ENCODE measurements around the gene SORBS2. TPM values are rescaled to one million over a fixed set of nuclear protein-coding genes. Genes with fewer than 3 reads are reported as not detected.
"Not testable (repeated sequence)": the region's sequence is repeated elsewhere in the genome, so short reads cannot be mapped to it uniquely, and the experiment has no call there.

SORBS2 gene
- 1 to 10 TPM in 1 of 3 donors, under 1 TPM in 2; 0.53 to 1.1 (median 0.74) TPM for total RNA-seq

- no peaks in the 10 kb centered on the region for H3K36me3 Mint-ChIP-seq (ENCODE audit: insufficient read depth)
- DNase-seq: no peak
- no peaks in the 10 kb centered on the region for H3K4me1 Mint-ChIP-seq (ENCODE audit: low read depth)
- H3K4me3 Mint-ChIP-seq: no peak within 1 kb of the TSS
- H3K27me3 Mint-ChIP-seq (ENCODE audit: low read depth): peaks cover 18% of the 10 kb centered on the region
- ATAC-seq: no peak
- no peaks in the 10 kb centered on the region for H3K9me3 Mint-ChIP-seq
Measured at GRCh38 chr4:185811509-185812364, at the start of gene SORBS2. TSS of gene SORBS2 (minus strand) at chr4:185812194. CDS start at chr4:185690571, 121,623 bp downstream.

GRCh38 chr4:185859111-185859510 is 47.1 kb upstream of the SORBS2 start:
- Mint-ChIP-seq H3K4me1 (ENCODE audit: low read depth) (no peaks in the 10 kb centered on the region), H3K9me3 (peaks cover 10% of the 10 kb centered on the region), H3K4me3 (no peak overlapping the region), H3K36me3 (ENCODE audit: insufficient read depth) (no peaks in the 10 kb centered on the region), H3K27me3 (ENCODE audit: low read depth) (peaks cover 3% of the 10 kb centered on the region)
- DNase-seq (no peak), ATAC-seq (no peak)

GRCh38 chr4:185857561-185857960 is 45.6 kb upstream of the SORBS2 start:
- ATAC-seq; H3K4me3 Mint-ChIP-seq; H3K36me3 Mint-ChIP-seq (ENCODE audit: insufficient read depth); H3K4me1 Mint-ChIP-seq (ENCODE audit: low read depth); DNase-seq; H3K9me3 Mint-ChIP-seq; H3K27me3 Mint-ChIP-seq (ENCODE audit: low read depth): not testable (repeated sequence)

GRCh38 chr4:185853841-185854240 is 41.8 kb upstream of the SORBS2 start:
- Mint-ChIP-seq H3K36me3 (ENCODE audit: insufficient read depth) (no peaks in the 10 kb centered on the region), H3K9me3 (peaks cover 10% of the 10 kb centered on the region), H3K4me1 (ENCODE audit: low read depth) (no peaks in the 10 kb centered on the region), H3K4me3 (no peak overlapping the region), H3K27me3 (ENCODE audit: low read depth) (no peaks in the 10 kb centered on the region)
- no peak for DNase-seq
- ATAC-seq: no peak

GRCh38 chr4:185852961-185853360 is 41.0 kb upstream of the SORBS2 start:
- ATAC-seq (no peak), DNase-seq (no peak)
- Mint-ChIP-seq H3K9me3 (peaks cover 4% of the 10 kb centered on the region), H3K27me3 (ENCODE audit: low read depth) (no peaks in the 10 kb centered on the region), H3K4me3 (no peak overlapping the region), H3K4me1 (ENCODE audit: low read depth) (no peaks in the 10 kb centered on the region), H3K36me3 (ENCODE audit: insufficient read depth) (no peaks in the 10 kb centered on the region)

- Mint-ChIP-seq H3K9me3 (no peaks in the 10 kb centered on the region), H3K4me1 (ENCODE audit: low read depth) (no peaks in the 10 kb centered on the region), H3K27me3 (ENCODE audit: low read depth) (no peaks in the 10 kb centered on the region), H3K4me3 (no peak overlapping the region), H3K36me3 (ENCODE audit: insufficient read depth) (no peaks in the 10 kb centered on the region)
- ATAC-seq: no peak
- no peak for DNase-seq
Measured at GRCh38 chr4:185849664-185850550, 37.9 kb upstream of the SORBS2 start.

GRCh38 chr4:185847352-185848097 is 35.5 kb upstream of the SORBS2 start:
- no peak overlapping the region for H3K4me3 Mint-ChIP-seq
- H3K27me3 Mint-ChIP-seq (ENCODE audit: low read depth): no peaks in the 10 kb centered on the region
- no peak for ATAC-seq
- H3K36me3 Mint-ChIP-seq (ENCODE audit: insufficient read depth): no peaks in the 10 kb centered on the region
- no peak for DNase-seq
- H3K9me3 Mint-ChIP-seq: peaks cover 7% of the 10 kb centered on the region
- no peaks in the 10 kb centered on the region for H3K4me1 Mint-ChIP-seq (ENCODE audit: low read depth)

- H3K36me3 Mint-ChIP-seq (ENCODE audit: insufficient read depth): no peaks in the 10 kb centered on the region
- DNase-seq (no peak), ATAC-seq (no peak)
- H3K4me3 Mint-ChIP-seq: no peak overlapping the region
- no peaks in the 10 kb centered on the region for H3K4me1 Mint-ChIP-seq (ENCODE audit: low read depth)
- H3K27me3 Mint-ChIP-seq (ENCODE audit: low read depth): peaks cover 2% of the 10 kb centered on the region
- peaks cover 7% of the 10 kb centered on the region for H3K9me3 Mint-ChIP-seq
Measured at GRCh38 chr4:185846505-185847150, 34.6 kb upstream of the SORBS2 start.

GRCh38 chr4:185845966-185846365 is 34.0 kb upstream of the SORBS2 start:
- DNase-seq: no peak
- H3K4me3 Mint-ChIP-seq: no peak overlapping the region

GRCh38 chr4:185841451-185841850 is 29.5 kb upstream of the SORBS2 start:
- ATAC-seq (no peak), DNase-seq (no peak)
- Mint-ChIP-seq H3K9me3 (peaks cover 7% of the 10 kb centered on the region), H3K36me3 (ENCODE audit: insufficient read depth) (no peaks in the 10 kb centered on the region), H3K27me3 (ENCODE audit: low read depth) (peaks cover 2% of the 10 kb centered on the region), H3K4me1 (ENCODE audit: low read depth) (no peaks in the 10 kb centered on the region), H3K4me3 (no peak overlapping the region)

More at GRCh38 chr4:185845966-185846365, 34.0 kb upstream of the SORBS2 start:
- no peak for ATAC-seq
- Mint-ChIP-seq H3K4me1 (ENCODE audit: low read depth) (no peaks in the 10 kb centered on the region), H3K27me3 (ENCODE audit: low read depth) (peaks cover 2% of the 10 kb centered on the region), H3K9me3 (peaks cover 7% of the 10 kb centered on the region), H3K36me3 (ENCODE audit: insufficient read depth) (no peaks in the 10 kb centered on the region)

GRCh38 chr4:185840953-185841352 is 29.0 kb upstream of the SORBS2 start:
- peaks cover 2% of the 10 kb centered on the region for H3K27me3 Mint-ChIP-seq (ENCODE audit: low read depth)
- no peaks in the 10 kb centered on the region for H3K4me1 Mint-ChIP-seq (ENCODE audit: low read depth)
- ATAC-seq: no peak
- H3K36me3 Mint-ChIP-seq (ENCODE audit: insufficient read depth): no peaks in the 10 kb centered on the region
- H3K9me3 Mint-ChIP-seq: peaks cover 7% of the 10 kb centered on the region
- H3K4me3 Mint-ChIP-seq: no peak overlapping the region
- DNase-seq: no peak

GRCh38 chr4:185840201-185840600 is 28.2 kb upstream of the SORBS2 start:
- DNase-seq (no peak), ATAC-seq (no peak)
- peaks cover 7% of the 10 kb centered on the region for H3K9me3 Mint-ChIP-seq
- no peak overlapping the region for H3K4me3 Mint-ChIP-seq
- H3K4me1 Mint-ChIP-seq (ENCODE audit: low read depth): no peaks in the 10 kb centered on the region
- H3K36me3 Mint-ChIP-seq (ENCODE audit: insufficient read depth): no peaks in the 10 kb centered on the region
- H3K27me3 Mint-ChIP-seq (ENCODE audit: low read depth): peaks cover 2% of the 10 kb centered on the region

GRCh38 chr4:185839770-185840169 is 27.8 kb upstream of the SORBS2 start:
- DNase-seq: no peak

More at GRCh38 chr4:185839770-185840169, 27.8 kb upstream of the SORBS2 start:
- H3K4me3 Mint-ChIP-seq: no peak overlapping the region
- H3K9me3 Mint-ChIP-seq: peaks cover 7% of the 10 kb centered on the region
- peaks cover 2% of the 10 kb centered on the region for H3K27me3 Mint-ChIP-seq (ENCODE audit: low read depth)
- H3K4me1 Mint-ChIP-seq (ENCODE audit: low read depth): no peaks in the 10 kb centered on the region
- ATAC-seq: no peak
- H3K36me3 Mint-ChIP-seq (ENCODE audit: insufficient read depth): no peaks in the 10 kb centered on the region

All from activated T-cell treated with anti-CD3 and anti-CD28 coated beads, Interleukin-2, amount 50 U/mL, for 4 hours (primary cell).